Measurements from ENCODE around the gene MLLT1.

MLLT1 gene

GRCh38 chr19:6274756-6275155 lies 5.0 kb downstream of the MLLT1 start:
- no peak for DNase-seq (ENCODE audit: low read depth in 2 of 2)

DNA sequence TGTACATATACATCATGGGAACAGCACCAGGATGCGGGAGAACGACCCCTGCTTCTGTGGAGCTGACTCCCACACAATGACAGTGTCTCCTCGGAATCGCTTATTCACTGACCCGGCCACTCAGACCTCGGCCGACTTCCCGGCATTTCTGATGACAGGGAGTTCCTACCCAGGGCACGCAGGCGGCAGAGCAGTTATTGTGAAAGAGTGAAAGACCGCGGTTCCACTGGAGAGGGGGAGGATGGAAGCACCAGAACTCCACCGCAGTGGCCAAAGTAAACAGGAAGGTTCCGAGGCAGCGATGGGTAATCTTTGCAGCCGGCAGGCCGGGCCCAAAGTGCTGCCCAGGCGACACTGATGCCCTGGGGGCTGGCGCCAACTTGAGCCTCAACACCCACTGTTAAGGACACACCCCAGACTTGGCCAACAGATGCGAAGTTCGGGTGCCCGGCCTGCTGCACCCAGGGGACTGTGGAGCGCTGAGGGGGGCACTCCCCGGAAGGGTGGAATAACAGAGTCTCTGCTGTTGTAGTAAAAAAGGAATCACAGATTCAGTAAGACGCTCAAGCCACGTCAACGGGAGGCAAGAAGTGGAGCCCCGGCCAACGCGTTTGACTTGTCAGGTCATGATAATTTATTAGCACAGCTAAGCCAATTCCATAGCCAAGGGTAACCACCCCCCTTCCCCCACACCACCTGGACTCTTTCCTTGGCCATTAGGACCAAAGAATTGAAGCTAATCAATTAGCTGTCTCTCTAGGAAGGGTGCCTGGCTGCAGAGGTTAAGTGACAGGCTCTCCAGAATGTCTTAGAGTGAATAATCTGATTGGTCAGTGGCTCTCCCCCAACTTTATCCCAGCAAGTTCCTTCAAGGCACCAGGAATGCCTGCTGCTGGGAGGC lies 5.8 kb downstream of the MLLT1 start:
- DNase-seq (ENCODE audit: low read depth in 2 of 2), result no peak

GRCh38 chr19:6272913-6273600 lies 6.7 kb downstream of the MLLT1 start:
- DNase-seq (ENCODE audit: low read depth in 2 of 2), result no peak

GRCh38 chr19:6272411-6272791 lies 7.4 kb downstream of the MLLT1 start:
- no peak for DNase-seq (ENCODE audit: low read depth in 2 of 2)

DNA sequence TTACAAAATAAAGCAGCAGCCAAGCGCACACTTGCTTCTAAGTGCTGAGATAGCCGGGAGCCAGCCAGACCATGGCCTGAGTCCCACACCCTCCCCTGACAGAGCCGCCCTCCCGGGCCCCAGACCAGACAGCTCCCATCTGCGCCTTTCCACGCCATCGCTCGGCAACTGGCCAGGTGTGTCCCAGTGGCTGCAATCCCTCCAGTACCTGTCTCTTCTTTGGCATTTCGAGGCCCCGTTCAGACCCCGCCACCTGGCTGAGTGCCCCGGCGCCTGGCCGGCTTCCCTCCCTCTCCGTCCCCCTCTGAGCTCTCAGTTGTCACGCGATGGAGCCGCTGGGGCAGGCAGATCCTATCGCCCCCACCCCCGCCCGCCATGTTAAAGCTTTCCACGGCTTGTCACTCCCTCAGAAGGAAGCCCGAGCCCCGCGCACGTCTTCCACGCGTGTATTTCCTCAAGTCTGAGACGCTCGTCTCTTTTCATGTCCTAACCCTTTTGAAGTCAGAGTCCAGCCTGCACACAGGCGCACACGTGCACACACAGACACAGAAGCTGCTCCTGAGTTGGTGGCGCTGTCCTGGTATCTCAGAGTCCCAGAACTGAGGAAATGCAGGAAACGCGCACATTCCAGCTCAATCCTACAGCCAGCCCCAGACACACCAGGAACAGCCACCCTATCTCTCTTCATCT lies 7.9 kb downstream of the MLLT1 start:
- DNase-seq (ENCODE audit: low read depth in 2 of 2), result no peak

DNA sequence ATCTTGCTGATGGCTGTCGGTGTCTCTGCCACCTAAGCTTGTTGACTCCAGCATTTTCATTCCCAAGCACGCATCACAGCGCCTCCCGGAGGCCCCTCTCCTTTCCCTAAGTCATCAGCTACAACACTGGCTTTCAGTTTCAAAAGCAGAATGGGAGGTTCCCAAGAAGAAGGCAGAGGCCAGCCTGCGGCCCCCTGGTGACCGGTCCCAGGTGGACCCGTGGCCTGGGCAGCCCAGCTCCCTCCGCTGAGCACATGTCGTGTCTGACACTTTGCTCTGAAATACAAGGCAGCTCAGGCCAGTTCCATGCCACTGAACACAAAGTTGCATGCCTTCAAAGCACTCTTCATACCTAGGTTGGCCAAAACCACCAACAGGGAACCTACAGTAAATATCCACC lies 8.5 kb downstream of the MLLT1 start:
- DNase-seq (ENCODE audit: low read depth in 2 of 2), result no peak

- no peak for DNase-seq (ENCODE audit: low read depth in 2 of 2)
Observed at GRCh38 chr19:6270822-6271221, 9.0 kb downstream of the MLLT1 start.

- no peak for DNase-seq (ENCODE audit: low read depth in 2 of 2)
Observed at GRCh38 chr19:6270076-6270745, 9.6 kb downstream of the MLLT1 start.

GRCh38 chr19:6269101-6269886 lies 10.5 kb downstream of the MLLT1 start:
- DNase-seq (ENCODE audit: low read depth in 2 of 2), result no peak

- DNase-seq (ENCODE audit: low read depth in 2 of 2), result no peak
Observed at GRCh38 chr19:6268382-6268771, 11.4 kb downstream of the MLLT1 start.

DNA sequence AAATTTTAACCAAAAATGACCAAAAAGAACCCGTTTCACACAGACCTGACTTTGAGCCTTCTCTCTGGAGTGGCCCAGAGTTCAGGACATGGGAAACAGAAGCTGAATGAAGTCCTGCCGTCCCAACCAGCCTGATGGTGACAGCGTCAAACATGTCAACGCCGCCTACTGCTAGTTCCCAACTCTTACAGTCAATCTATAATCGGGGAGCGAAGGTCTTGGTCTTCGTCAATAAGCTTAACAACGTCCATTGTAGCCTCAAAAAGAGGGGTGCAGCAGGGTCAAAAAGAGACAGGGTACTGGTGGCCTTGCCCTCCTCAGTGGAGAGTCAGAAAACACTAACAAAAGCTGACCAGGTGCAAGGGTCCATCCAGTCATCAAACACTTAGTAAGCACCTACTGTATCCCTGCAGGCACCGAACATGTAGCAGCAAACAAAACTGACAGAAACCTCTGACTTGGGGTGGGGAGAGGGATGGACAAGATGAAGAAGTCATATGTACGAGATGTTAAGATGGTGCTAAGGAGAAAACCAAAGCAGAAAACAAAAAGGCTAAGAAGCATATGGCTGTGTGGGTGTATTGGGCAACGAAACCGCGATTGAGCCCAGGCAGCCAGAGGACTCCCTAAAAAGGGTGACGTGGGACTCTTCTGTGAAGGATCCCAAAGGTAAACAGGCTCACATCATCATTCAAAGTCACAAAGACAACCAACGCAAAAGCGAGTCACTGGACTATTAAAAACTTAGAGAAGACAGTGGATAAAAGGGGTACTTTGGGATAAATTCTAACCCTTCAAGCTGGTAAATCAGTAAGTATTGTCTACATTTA lies 12.0 kb downstream of the MLLT1 start:
- DNase-seq (ENCODE audit: low read depth in 2 of 2), result no peak

DNA sequence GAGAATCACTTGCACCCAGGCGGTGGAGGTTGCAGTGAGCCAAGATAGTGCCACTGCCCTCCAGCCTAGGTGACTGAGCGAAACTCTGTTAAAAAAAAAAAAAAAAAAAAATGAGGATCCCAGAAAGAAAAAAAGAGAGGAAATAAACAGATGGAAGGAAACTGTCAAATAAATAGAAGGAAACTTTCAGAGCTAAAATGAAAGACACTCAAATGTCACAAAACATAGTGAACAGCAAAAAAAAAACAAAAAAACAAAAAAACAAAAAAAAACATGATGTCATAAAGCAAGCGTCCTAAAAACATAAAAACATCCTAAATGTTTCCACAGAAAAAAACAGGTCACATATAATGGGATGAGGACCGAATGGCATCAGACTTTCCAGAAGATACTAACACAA lies 15.0 kb downstream of the MLLT1 start:
- no peak for DNase-seq (ENCODE audit: low read depth in 2 of 2)

DNA sequence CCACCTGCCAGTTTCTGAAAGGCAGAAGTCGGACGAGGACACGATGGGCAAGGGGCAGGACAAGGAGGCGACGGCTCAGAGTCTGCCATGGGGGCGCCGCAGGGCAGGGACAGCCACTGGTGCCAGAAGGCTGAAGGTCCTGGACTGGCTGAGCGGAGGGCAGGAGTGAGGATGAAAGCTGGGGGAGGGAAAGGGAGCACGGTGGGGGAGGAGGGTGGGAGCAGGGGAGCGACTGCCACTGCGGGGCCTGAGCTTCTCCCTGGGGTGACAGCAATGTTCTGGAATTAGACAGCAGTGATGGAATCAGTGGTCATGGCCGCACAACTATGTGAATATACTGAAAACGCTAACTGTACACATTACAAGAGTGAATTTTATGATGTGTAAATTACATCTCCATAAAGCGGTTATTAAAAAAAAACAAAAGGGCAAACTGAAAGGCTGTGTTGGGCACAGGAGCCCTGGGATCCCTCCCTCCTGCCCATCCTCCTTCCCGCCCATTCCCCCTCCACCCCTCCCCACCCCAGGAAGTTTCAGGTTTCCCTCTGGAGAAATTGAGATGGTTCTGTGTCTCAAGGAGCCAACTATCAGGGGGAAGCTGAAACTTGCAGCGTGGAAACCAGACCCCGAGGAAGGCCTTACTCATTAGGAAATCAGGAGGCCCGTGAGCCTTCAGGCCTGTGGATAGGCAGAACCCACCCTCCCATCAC lies 15.9 kb downstream of the MLLT1 start:
- DNase-seq (ENCODE audit: low read depth in 2 of 2), result no peak

GRCh38 chr19:6263306-6263705 lies 16.5 kb downstream of the MLLT1 start:
- DNase-seq (ENCODE audit: low read depth in 2 of 2), result no peak

GRCh38 chr19:6262519-6262918 lies 17.3 kb downstream of the MLLT1 start:
- no peak for DNase-seq (ENCODE audit: low read depth in 2 of 2)

- no peak for DNase-seq (ENCODE audit: low read depth in 2 of 2)
Observed at GRCh38 chr19:6261883-6262282, 17.9 kb downstream of the MLLT1 start.

GRCh38 chr19:6260912-6261650 lies 18.7 kb downstream of the MLLT1 start:
- no peak for DNase-seq (ENCODE audit: low read depth in 2 of 2)

GRCh38 chr19:6260376-6260775 lies 19.4 kb downstream of the MLLT1 start:
- DNase-seq (ENCODE audit: low read depth in 2 of 2), result no peak

GRCh38 chr19:6259312-6259861 lies 20.4 kb downstream of the MLLT1 start:
- DNase-seq (ENCODE audit: low read depth in 2 of 2), result no peak

Measured in stimulated activated CD8-positive, alpha-beta memory T cell treated with anti-CD3 and anti-CD28 coated beads, Interleukin-7, amount 100 ng/mL, for 1 hour (primary cell).